NCI-H510A treated with DMSO at 0.1 percent for 48 hours (cell line): ENCODE results near the gene SAMD4A.

Experiments used
- DNase-seq: peaks from one replicate; lab custom pipeline; 2025; lab: John Stamatoyannopoulos, UW

The SAMD4A gene

DNA sequence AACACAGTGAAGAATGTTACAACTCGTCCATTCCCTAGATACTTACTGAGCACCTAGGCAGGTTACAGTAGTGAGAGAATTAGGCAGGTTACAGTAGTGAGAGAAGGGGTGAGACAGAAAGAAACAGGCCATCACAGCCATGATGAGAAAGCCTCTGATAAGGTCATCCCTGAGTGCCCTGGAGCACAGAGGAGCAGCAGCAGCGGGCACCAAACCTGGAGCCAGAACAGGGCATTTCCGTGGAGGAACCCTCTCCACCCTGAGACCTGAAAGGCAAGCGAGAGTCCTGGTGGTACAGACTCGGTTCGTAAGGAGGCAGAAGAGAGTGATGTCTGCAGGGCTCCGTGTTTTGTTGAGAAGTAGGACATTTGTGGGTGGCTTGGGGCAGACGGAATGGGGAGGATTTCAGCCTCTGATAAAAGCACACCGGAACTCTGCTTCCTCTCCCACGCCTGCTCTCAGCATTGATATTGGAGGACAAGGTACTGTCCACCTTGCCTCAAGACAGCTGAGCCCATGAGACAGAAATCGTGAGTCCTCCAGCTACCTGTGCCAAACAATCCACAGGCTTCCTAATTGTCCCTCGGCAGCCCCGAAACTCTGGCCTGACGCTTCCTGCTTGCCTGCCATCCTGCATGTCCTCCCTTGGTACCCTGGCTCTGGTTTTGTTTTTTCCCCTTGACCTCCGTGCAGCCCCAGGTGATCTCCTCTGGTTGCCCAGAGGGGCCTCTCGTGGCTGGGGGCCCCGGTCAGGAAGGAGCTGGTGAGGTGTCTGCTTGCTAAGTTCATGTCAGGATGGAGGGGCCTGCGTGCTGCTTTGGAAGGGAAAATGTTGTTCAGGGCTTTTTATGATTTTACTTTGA is 199.6 kb downstream of the SAMD4A start:
- DNase-seq: no peak

DNA sequence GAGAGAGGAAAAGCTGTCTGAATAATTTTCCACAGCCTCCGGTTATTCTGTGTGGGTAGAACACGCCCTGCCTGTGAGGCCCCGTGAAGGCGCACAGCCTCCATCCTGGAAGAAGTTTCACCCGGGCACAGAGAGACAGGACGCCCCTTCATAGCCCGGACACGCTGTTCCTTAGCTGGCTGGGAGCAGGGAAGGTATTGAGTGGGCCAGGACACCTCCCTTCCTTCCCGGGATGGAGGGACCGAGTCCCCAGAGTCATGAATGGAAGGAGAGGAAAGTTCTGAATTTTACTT is 200.2 kb downstream of the SAMD4A start:
- no peak for DNase-seq

DNA sequence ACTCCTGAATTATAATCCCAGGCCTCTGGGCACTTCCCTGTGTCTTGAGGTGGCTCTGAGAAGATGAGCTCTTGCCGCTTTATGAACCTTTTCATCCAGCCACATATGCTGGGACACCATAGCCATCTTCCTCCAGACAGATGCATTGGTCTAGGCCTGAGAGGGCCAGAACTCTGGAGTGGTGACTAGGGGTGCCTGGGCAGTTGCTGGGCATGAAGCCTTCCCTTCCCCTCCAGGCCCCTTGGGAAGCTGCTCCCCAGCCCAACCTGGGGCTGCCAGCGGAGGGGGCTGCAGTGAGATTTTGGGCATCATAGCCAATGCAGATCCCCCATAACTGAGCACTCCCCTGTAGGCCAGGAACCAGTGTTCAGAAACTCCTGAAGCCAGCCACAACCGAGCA is 200.5 kb downstream of the SAMD4A start:
- no peak for DNase-seq

DNA sequence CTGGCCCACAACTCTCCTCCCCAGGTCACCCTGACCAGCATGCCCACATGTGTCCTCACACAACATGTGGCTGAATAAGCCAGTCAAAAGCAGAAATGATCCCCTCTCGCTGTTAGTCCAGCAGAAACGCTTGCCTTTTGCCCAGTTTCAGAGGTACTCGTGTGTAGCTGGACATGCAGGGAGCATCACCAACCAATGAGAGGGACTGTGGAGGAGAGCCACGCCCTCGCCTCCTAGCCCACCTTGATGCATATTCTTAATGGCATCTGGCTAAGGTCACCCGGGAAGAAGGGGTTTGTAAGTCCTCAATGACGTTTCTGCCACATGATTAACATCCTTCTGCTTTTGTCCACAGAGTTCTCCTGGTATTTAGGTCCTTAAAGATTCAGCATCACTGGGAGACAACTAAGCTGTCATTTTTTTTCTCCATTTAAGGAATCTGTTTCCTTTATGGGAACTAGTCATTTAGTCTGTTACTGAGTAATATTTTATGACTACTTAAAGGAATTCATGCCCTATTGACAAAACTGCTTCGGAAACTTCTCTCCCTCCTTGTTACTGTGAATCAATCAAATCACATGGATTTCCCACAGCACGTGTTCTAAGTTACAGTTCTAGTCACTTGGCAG is 201.7 kb downstream of the SAMD4A start:
- DNase-seq: no peak

DNA sequence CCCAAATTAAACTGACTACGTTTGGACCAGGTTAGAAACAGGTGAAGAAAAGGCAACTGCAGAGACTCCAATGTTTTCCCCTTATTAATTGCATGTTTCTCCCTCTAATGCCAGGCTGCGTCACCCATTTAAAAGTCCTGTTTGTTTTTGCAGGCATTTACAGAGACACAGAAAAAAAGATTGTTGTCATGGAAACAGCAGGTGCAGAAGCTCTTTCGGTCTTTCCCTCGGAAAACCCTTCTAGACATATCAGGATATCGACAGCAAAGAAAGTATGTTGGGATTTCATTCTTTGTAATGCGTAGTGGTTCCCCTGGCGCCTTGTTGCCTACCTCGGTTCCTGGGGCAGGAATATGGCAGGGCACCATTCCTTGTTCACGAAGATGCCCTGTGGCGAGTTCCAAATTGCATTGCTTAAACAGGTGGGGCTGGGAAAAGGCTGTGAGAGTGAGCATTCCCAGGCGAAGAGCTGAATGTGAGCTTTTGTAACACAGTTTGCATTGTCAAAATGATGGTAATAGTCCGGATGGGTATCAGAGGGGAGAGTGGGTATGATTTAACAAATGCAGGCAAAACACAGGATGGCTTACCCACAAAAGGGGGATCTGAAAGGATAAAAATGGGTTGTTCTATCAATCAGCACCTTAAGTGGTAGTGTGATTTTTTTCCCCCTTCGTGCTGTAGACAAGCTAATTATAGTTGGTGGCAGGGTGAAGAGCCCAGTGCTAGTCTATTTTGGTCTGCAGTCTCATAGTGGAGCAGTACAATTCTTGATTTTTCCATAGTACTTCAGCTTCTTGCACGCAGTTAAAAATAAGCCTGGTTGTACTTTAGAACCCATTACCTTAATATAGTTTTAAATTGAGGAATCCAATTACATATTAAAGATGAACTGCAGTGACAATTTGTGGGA is 203.3 kb downstream of the SAMD4A start:
- DNase-seq: no peak

DNA sequence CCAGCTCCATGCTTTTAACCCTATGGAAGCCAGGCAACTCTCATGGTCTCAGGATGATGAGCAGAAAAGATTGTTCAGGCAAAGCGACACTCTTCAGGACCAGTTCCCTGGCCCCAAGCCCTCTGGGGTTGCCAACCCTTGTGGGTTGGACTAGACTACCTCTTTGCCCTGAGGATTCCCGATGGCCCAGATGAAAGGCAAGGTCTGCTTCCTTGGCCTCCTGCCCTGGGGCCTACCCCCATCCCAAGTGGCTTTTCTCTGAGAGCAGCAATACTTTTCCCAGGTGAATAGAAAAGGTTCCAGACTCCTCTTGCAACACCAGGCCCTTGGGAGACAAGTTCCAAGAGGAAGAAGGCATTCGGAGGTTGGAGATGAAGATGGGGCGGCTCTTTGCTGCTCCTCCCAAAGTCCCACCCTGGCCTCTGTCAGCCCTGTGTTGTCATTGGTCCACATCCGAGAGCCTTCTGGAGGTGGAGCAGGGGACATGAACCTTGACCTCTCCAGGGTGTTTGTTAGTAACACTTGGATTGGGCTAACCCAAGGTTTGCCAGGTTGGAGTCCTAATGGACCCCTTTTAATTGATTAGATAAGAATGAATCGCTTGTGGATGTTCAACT is 204.6 kb downstream of the SAMD4A start:
- DNase-seq: no peak

DNA sequence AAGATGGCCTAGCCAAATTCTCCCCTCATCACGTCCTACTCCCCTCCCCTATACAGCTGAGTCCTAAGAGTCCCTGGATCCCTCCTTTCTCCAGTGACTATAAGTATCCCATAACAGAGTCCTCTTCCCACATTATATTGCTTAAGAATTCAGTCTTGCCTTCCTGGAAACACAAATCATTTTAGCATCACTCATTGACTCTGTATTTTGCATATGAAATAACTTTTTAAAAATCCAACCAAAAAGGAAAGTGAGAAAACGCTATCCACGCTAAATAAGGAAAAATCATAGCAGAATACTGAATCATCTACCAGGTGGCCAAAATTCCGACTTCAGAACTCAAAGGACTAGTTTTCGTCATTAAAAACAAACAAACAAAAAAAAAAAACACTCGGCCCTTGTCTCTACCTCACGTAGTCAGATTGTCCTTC is 205.5 kb downstream of the SAMD4A start:
- DNase-seq: no peak

DNA sequence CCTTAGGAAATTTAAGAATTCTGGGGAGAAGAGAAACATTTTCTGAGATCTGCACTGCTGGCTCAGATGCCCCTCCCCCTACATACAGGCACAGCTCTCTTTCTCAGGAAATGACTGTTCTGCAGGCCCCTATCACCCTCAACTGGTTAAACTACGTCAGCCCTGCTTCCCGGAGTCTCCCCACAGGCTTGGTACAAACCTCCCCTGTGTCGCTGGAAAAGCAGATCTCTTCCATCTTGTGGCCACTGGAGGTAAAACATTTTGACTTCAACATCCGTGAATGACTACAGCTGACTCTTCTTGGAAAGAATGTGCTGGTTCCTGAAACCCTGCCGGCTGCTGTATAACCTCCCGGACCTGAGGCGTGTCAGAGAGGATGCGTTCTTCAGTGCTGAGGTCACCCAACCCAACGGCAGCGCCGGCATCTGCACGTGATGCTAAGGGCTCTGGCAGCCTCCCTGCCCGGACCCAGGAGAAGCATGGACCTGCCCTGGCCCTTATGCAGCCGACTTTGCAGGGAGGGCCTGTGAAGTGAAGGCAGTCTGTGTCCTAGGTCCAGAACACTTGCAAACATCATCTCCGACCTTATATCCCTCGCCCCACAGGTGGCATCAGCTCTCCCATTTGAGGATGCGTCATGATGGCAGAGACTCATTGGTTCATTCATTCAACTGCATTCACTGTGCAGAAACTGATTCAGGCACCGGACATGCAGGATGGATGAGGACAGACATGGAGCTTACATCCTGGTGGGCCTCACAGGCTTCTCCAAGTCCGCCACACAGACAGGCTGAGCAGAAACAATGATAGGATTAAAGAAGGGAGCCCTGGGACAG is 206.5 kb downstream of the SAMD4A start:
- DNase-seq: peak; percentile 80

DNA sequence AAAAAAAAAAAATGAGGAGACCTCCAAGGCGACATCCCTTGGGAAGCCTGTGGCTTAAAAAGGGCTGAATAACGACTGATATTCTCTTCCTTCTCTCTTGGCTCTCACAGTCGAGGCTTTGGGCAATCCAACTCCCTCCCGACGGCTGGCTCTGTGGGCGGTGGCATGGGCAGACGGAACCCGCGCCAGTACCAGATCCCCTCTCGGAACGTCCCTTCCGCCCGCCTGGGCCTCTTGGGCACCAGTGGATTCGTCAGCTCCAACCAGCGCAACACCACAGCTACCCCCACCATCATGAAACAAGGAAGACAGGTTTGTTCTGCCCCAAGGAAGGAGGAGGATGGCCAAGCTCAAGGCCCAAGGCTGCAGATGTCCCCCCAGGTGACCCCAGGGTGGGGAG is 207.9 kb downstream of the SAMD4A start:
- no peak for DNase-seq

DNA sequence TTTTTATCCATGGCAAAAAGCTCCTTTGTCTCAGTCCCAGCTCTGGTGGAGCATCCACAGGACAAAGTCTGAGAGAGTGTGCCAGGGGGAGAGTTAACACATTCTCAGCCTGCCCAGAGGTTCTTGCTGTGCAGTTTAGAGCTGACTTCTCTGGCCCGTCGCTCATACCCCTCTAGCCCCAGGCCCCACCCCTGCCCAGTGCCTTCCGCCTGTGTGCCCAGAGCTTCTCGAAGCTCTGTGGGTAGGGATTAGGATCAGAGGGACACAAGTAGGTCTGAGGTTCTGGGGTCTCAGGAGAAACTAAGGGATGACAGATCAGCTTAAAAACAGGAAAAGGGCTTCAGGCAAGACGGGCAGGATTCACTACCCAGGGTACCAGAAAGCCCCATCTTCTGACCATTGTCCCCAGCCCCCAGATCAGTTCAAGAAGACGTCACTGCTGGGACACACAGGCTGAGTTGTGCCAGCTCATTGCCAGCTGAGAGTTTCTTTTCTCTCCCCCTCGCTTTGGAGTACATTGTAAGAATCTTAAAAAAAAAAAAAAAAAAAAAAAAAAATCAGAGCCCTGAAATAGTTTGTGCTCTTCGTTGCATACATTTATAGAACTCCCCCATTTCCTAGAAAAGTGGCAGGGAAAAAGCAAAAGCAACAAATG is 208.7 kb downstream of the SAMD4A start:
- DNase-seq: no peak

DNA sequence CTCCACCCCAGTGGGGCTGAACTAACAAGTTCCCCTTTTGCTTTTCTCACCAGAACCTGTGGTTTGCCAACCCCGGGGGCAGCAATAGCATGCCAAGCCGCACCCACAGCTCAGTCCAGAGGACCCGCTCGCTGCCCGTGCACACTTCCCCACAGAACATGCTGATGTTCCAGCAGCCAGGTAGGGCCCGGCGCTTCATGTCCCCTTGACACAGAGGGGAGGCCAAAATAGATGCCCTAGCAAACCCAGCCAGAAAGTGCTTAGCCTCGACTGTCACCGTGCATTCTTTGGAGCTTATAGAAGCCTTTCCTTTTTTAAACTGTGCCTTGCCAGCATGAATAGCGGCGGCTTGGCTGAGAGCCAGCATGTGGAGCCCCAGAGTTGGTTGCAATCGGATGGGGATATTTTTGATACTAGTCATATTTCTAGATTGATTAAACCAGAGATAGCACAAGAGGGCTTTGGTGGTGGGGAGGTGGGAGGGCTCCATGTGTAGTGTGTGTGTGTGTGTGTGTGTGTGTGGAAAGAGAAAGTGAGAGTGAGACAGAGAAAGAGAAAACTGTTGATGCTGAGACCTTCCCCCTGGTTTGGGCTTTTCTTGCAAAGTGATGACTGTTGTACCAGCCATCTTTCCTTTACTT is 209.6 kb downstream of the SAMD4A start:
- DNase-seq: no peak

DNA sequence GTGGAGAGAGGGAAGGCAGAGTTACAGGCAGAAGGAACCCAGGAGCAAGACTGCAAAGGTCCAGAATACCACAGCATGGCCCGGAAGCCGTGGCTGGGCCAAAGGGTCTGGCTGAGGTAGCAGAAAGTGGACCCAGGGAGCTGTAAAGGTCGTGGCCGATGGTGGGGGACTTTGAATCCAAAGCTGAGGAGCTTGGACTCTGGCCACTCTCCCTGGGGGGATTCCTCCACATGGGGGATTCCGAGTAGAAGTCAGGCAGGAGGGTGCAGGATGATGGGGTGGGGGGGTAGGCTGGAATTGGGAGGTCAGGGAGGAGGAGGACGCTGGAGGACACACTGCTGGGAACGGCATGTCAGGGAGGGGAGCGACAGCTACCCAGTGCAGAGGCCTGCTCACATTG is 210.5 kb downstream of the SAMD4A start:
- DNase-seq: no peak

DNA sequence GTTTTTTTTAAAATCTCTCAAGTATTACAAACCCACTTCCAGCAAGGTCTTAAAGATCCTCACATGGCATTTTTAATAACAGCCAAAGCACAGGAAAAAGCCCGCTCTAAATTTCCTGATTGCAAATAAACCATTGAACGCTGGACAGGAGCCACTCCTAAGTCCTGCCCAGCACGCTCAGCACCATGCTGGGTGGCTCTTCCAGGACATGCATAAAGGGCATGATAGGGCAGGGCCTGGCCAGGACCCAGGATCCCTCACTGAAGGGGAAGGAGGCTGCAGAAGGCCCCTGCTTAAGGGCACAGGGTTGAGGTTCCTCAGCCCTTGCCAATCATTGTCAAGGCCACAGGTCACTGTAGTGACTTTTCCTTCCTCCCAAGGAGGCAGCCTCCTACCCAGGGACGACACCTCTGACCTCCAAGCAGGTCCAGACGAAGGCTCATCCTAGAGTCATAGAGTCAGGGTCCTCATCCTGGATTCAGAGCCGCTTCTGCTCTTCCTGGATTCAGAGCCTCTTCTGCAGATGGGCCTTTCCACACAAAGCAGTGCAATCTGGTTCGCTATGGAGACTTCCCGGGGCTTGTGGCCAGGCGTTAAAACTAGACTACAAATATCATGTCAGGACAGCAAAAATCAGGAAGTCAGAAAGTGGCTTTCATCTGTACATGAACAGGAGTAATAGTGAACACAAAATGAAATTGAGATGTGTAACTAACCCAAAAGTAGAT is 211.9 kb downstream of the SAMD4A start:
- no peak for DNase-seq

DNA sequence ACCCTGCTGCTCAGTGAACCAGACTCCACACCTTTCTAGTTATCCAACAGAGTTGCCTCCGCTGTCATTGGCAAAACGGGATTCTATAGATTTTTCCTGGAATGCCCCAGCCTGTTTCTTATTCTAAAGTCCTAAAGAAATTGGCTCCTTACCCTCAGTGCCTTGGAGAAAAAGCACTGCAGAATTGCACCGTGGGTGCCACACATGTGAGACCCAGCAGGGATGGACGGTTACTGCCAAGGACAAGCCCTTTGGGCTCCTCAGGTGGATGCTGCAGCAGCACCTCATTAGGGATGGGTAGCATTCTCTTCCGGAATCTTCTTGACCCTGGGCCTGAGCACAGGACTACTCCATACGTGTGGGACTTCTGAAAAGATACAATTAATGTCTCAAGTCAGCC is 214.2 kb downstream of the SAMD4A start:
- no peak for DNase-seq

DNA sequence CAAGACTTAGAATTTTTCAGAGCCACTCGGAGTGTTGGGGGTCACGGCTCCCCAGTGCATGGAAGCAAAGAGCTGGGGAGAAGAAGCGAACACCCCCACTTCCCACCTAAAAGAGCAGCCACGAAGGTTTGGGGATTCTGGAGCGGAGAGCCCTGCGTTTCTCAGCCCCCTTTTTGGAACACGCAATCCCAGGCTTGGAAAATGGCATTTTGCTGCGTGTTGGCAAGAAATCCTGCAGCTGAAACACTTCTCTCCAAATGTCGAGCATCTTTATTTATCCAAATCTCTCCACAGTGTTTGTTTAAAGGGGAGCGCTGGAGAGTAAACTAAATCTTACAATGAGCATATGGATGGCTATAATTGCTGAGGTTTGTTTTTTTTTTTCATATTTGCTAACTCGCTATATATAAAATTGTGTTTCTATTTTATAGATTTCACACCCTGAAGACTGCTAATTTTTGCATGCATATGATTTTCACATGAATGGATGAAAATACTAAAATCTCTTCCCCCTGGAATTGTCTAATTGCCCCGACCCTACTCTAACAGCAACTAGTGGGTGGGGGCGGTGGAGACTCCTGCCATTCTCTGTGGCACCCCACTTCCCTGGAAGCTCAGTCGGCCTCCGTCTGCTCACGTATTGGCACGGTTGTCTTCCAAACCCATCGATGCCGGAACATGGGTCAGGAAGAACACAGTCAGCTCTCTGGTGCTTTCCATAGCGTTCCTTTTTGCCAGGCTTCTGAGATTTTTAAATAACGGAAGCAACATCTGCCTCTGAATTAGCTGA is 215.2 kb downstream of the SAMD4A start:
- no peak for DNase-seq

DNA sequence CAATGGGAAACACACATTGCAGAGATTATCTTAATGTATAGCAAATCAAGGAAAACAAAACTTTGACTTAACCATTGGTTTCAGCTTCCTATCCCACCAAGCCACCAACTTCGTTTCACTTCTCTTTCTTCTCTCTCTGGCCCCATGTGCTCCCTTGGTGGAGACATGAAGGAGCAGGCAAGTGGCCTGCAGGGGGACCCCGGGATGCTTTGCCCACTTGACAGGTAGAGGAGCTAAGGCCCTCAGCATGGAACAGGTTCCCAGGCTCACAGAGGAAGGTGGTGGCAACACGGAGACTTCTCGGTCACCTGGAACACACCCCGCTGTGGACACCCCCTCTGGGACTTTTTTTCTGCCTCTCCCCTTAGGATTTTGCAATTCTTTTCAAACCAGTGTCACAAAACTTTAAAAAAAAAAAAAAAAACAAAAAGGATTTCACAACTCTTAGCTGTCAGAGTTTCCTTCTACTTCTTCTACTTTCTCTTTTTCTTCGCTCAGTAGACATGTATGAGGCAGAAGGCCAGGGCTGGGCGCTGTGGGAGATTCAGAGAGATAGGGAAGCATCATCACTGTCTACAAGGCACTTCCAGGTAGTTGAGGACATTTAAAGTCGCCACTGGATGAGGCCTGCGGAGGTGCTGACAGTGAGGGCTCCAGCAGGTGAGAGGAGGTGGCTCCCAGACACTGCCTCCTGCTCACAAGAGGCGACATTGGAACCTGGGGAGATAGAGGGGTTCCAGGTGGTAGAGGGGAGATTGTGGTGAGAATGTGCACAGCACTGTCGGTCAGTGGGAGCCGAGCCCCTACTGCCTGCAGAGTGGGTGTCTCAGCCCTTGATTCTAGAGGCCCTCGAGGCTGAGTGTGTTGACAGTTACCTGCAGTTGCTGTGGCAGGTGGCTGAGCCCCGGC is 216.1 kb downstream of the SAMD4A start:
- DNase-seq: no peak

DNA sequence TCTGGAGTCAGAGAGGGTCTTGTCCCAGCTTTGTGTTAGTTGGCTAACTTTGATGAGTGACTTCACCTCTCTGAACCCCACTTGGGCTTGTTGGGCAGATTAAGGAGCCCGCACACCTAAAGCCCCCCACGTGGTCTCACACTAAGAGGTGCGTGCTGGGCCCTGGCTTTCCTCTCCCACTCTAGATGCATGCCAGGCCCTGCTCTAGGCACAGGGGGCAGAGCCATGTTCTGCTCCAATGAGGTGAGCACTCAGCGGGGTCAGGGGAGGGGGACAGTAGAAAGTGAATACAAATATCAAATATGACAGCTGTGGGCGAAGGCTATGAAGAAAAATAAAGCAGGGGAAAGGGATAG is 216.7 kb downstream of the SAMD4A start:
- DNase-seq: no peak

DNA sequence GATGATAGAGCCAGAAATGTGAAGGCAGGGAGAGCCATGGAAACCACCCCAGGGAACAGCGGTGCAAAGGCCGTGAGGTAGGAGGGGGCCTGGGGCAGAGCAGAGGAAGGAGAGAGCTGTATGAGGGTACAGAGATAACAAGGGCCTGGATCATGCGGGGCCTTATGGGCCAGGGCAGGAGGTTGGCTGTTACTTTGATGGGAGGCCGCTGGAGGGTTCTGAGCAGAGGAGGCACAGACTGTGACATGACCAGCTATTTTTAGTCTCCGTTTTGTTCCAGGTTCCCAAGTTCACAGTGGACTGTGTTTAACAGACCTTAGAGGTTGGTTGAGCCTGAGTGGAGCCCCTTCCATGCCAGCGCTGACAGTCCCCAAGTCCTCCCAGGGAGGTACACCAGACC is 217.1 kb downstream of the SAMD4A start:
- no peak for DNase-seq
